NCI-H460 (cell line): Measurements from ENCODE around the gene INAVA. TPM values are rescaled to one million over a fixed set of nuclear protein-coding genes. Genes with fewer than 3 reads are reported as not detected.
"Not testable (repeated sequence)": the region's sequence is repeated elsewhere in the genome, so short reads cannot be mapped to it uniquely, and the experiment has no call there.

ENCODE experiments used
- DNase-seq: peaks from one replicate; pipeline ENCODE4 v3.0.0-alpha.2; 2016; ENCODE audit warnings: low read depth; ENCODE audit errors: extremely low read depth
- total RNA-seq: library from RNA; depleted of rRNA; stranded (reverse); fragments of >200 nt; shearing (Covaris generic); gene quantifications from 2 replicates; pipeline ENCODE4 v1.2.3, GENCODE V29; 2014

The INAVA gene
- total RNA-seq, 1 experiment from 2014 or later = 0.10 TPM

GRCh38 chr1:200897259-200897658 is 2.6 kb downstream of the INAVA start:
- no peak for DNase-seq

- no peak for DNase-seq
Measured at GRCh38 chr1:200899015-200899386, 4.3 kb downstream of the INAVA start.

- DNase-seq = no peak
Measured at GRCh38 chr1:200899451-200899915, 4.8 kb downstream of the INAVA start.

- DNase-seq = no peak
Measured at GRCh38 chr1:200899954-200900867, 5.5 kb downstream of the INAVA start.

- no peak for DNase-seq
Measured at GRCh38 chr1:200900877-200901276, 6.2 kb downstream of the INAVA start.

- no peak for DNase-seq
Measured at GRCh38 chr1:200901350-200901749, 6.7 kb downstream of the INAVA start.

- no peak for DNase-seq
Measured at GRCh38 chr1:200901796-200902444, 7.2 kb downstream of the INAVA start.

GRCh38 chr1:200903793-200904192 is 9.1 kb downstream of the INAVA start:
- no peak for DNase-seq

- DNase-seq = no peak
Measured at GRCh38 chr1:200904772-200905171, 10.1 kb downstream of the INAVA start.

- DNase-seq = no peak
Measured at GRCh38 chr1:200905411-200906052, 10.8 kb downstream of the INAVA start.

GRCh38 chr1:200906491-200906890 is 11.8 kb downstream of the INAVA start:
- no peak for DNase-seq

GRCh38 chr1:200907611-200908097 is 13.0 kb downstream of the INAVA start:
- DNase-seq = no peak

- no peak for DNase-seq
Measured at GRCh38 chr1:200908191-200908868, 13.6 kb downstream of the INAVA start.

GRCh38 chr1:200909071-200909470 is 14.4 kb downstream of the INAVA start:
- no peak for DNase-seq

GRCh38 chr1:200909757-200910239 is 15.1 kb downstream of the INAVA start:
- no peak for DNase-seq

- no peak for DNase-seq
Measured at GRCh38 chr1:200911361-200911760, 16.7 kb downstream of the INAVA start.

GRCh38 chr1:200911936-200912335 is 17.2 kb downstream of the INAVA start:
- DNase-seq = not testable (repeated sequence)

GRCh38 chr1:200912737-200913407 is 18.2 kb downstream of the INAVA start:
- DNase-seq = no peak

- DNase-seq = no peak
Measured at GRCh38 chr1:200916152-200916551, 21.5 kb downstream of the INAVA start.

GRCh38 chr1:200916681-200917080 is 22.0 kb downstream of the INAVA start:
- DNase-seq = no peak
